Chondrocyte (in vitro differentiated cells): ENCODE results near the gene SERP2. TPM values are rescaled to one million over a fixed set of nuclear protein-coding genes. Genes with fewer than 3 reads are reported as not detected.

Source experiments
- DNase-seq: peaks from one replicate; pipeline ENCODE4 v3.0.0; 2021; ENCODE audit warnings: mixed read lengths, low spot score
- H3K27ac Mint-ChIP-seq: one replicate; pipeline ENCODE4 v1.8.0; 2021; ENCODE audit warnings: mild to moderate bottlenecking, moderate library complexity, mixed read lengths; ENCODE audit not compliant: unreplicated experiment
- H3K27me3 Mint-ChIP-seq: 2 replicates; pipeline ENCODE4 v1.8.0; 2021; ENCODE audit warnings: low read depth, mixed read lengths
- H3K36me3 Mint-ChIP-seq: 2 replicates; pipeline ENCODE4 v1.8.0; 2021; ENCODE audit warnings: low read depth, mixed read lengths
- H3K4me1 Mint-ChIP-seq: 2 replicates; pipeline ENCODE4 v1.8.0; 2021; ENCODE audit warnings: low read depth, mild to moderate bottlenecking, mixed read lengths
- H3K4me3 Mint-ChIP-seq: one replicate; pipeline ENCODE4 v1.8.0; 2021; ENCODE audit warnings: mild to moderate bottlenecking, moderate library complexity, mixed read lengths; ENCODE audit not compliant: unreplicated experiment
- H3K9me3 Mint-ChIP-seq: 2 replicates; pipeline ENCODE4 v1.8.0; 2021; ENCODE audit warnings: low read depth, mixed read lengths
- total RNA-seq: library from RNA; stranded (reverse); gene quantifications from 3 replicates; pipeline ENCODE4 v1.2.1, GENCODE V29; 2021
- TF ChIP-seq, protein P1 (sequence below): fragments of 200-600 bp; sonication (generic); IDR thresholded peaks from 2 replicates; pipeline ENCODE4 v1.5.0; 2021; ENCODE audit warnings: antibody characterized with exemption, mild to moderate bottlenecking, moderate library complexity

The SERP2 gene
- total RNA-seq, 1 donor from 2014 or later, result 6.7 TPM

DNA sequence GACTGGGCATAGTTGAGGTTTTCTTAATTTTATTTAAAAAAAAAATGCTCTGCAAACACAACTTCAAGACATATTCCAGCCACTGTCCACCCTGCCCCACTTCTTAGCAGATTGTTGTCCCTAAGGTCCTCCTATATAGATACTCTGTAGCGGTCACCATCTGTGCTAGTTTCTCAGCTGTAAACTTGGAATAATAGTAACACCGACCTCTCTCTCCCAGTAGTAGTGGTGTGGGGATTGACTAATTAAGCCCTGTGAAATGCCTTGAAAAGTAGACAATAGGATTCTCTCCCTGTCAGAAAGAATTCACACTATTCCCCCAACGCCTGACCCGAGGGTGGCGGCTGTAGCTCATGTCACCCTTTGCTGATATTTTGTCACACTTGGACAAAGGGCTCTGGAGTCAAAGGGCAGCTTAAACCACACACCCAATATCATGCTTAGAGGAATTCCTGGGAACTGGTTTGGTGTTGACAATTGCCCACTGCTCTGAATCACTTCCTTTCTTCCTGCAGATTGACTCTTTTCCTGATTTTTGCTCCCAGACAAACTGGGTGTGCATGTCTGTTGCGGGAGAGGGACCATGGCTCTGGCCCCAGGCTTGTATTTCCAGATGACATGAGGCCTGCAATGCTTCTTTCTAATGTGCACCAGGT, 9.2 kb upstream of the SERP2 start:
- no peaks in the 10 kb centered on the region for H3K27me3 Mint-ChIP-seq
- no peak overlapping the region for H3K4me3 Mint-ChIP-seq
- H3K4me1 Mint-ChIP-seq, result peaks cover 45% of the 10 kb centered on the region
- H3K9me3 Mint-ChIP-seq, result no peaks in the 10 kb centered on the region
- no peak for DNase-seq
- peak overlapping the region; percentile 25 for H3K27ac Mint-ChIP-seq
- no peaks in the 10 kb centered on the region for H3K36me3 Mint-ChIP-seq
- TF ChIP-seq, protein P1, sequence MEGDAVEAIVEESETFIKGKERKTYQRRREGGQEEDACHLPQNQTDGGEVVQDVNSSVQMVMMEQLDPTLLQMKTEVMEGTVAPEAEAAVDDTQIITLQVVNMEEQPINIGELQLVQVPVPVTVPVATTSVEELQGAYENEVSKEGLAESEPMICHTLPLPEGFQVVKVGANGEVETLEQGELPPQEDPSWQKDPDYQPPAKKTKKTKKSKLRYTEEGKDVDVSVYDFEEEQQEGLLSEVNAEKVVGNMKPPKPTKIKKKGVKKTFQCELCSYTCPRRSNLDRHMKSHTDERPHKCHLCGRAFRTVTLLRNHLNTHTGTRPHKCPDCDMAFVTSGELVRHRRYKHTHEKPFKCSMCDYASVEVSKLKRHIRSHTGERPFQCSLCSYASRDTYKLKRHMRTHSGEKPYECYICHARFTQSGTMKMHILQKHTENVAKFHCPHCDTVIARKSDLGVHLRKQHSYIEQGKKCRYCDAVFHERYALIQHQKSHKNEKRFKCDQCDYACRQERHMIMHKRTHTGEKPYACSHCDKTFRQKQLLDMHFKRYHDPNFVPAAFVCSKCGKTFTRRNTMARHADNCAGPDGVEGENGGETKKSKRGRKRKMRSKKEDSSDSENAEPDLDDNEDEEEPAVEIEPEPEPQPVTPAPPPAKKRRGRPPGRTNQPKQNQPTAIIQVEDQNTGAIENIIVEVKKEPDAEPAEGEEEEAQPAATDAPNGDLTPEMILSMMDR, result no peak

DNA sequence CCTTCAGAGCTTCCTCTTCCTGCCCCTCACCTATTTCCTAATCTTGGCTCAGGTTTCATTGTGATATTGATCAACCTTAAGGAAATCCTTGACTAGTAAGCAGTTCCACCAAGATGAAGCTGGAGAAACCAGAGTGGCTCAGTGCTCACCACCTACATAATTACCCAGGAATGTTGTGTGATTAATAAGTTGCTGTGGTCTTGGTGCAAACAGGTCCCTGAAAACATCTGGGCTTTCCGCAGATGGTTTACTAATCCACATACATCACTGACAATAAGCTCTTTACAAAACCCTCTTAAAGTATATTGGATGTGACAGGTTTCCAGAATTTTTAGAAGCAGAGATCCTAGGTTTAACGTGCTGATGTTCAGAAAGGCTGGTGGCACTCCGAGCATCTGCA, 8.6 kb upstream of the SERP2 start:
- Mint-ChIP-seq H3K27me3 (no peaks in the 10 kb centered on the region), H3K4me1 (peaks cover 45% of the 10 kb centered on the region), H3K36me3 (no peaks in the 10 kb centered on the region), H3K27ac (no peak overlapping the region), H3K9me3 (no peaks in the 10 kb centered on the region), H3K4me3 (no peak overlapping the region)
- TF ChIP-seq, protein P1, result no peak
- DNase-seq, result no peak

DNA sequence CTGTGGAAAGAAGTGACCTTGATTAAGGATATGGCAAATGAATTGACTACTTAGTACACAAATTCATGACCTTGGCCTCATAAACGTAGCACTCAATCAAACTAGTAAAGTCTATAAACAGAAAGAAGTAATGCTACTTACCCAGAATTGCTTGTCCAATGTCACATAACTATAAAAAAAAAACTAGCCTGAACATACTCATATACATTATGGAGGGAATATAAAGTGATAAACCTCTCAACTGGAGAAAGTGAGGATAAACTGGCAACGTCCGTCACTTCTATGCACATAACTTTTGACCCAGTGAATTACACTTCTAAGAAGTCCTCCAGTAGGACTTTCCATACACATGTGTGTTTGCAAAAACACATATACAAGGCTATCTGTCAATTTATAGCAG, 7.7 kb upstream of the SERP2 start:
- TF ChIP-seq, protein P1, result no peak
- Mint-ChIP-seq H3K36me3 (no peaks in the 10 kb centered on the region), H3K9me3 (no peaks in the 10 kb centered on the region), H3K4me1 (peaks cover 40% of the 10 kb centered on the region), H3K4me3 (no peak overlapping the region), H3K27me3 (no peaks in the 10 kb centered on the region), H3K27ac (no peak overlapping the region)
- no peak for DNase-seq

DNA sequence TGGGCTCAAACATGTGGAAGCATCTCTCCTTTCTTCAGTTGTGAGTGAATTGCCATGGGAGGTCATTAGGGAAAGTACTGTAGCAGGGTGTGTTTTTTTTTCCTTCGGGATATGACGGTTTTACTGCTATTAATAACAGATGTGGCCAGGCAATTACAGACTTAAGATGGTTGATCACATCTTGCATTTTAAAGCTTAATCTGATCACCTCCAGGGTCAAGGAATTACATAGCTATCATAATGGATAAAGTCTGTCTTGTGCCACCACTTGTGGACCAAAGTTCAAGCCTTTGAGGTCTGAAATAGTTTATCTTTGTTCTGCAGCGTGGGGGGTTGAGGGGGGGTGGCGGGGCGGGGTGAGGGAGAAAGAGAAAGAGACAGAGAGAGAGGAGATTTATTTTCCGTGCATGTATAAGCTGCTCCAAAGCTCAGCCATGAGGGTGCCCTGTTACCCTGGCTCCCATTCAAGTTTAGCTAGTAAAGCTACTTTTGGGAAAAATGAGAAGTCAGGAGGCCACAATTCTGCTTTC, 5.5 kb upstream of the SERP2 start:
- Mint-ChIP-seq H3K4me3 (no peak overlapping the region), H3K27ac (no peak overlapping the region), H3K9me3 (no peaks in the 10 kb centered on the region), H3K36me3 (no peaks in the 10 kb centered on the region), H3K4me1 (peaks cover 44% of the 10 kb centered on the region), H3K27me3 (no peaks in the 10 kb centered on the region)
- TF ChIP-seq, protein P1, result no peak
- no peak for DNase-seq

DNA sequence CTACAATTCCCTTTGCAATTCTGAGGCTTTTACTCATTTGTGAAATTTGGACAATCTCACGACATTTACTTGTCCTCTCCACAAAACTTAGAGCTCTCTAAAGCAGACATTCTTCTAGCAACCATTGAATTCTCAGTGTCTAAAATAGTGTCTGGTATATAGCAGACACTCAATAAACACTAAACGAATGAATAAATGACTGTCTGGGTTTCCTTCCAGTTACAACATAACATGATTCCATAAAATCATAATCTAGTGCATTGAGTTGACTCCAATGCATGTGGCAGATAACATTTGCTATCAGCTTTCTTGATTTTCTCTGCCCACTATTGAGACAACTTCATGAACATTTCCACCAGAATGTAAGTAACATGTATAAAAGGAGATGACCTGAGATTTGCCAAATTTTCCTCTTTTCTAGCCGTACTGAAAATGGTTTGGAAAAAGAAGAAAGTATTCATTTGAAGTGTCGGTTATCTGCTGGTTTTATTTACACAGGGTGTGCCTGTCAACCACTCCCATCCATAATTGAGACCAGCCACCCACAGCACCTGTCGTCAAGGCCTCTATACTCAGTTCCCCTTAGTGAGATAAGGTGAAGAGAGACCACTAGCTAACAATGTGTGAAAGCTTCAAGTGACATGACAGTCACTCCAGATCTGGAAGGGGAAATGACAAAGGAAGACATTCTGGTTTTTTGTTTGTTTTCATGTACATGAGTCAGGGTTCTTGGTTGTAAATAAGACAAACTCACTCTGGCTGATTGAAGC, 4.8 kb upstream of the SERP2 start:
- TF ChIP-seq, protein P1, result no peak
- no peak overlapping the region for H3K27ac Mint-ChIP-seq
- no peak overlapping the region for H3K4me3 Mint-ChIP-seq
- no peaks in the 10 kb centered on the region for H3K9me3 Mint-ChIP-seq
- H3K4me1 Mint-ChIP-seq, result peaks cover 44% of the 10 kb centered on the region
- no peak for DNase-seq
- H3K27me3 Mint-ChIP-seq, result no peaks in the 10 kb centered on the region
- no peaks in the 10 kb centered on the region for H3K36me3 Mint-ChIP-seq
